ACHN (cell line): ENCODE results near the gene CD276.
"Not testable (repeated sequence)": the region's sequence is repeated elsewhere in the genome, so short reads cannot be mapped to it uniquely, and the experiment has no call there.

Source experiments
- DNase-seq: peaks from one replicate; pipeline ENCODE4 v3.0.0-alpha.2; 2015
- in situ Hi-C: cut with HindIII; loops from 2 replicates; pipeline ENCODE4 v1.10.0; 2017; ENCODE audit warnings: low sequenced_read_pairs, low pct_ligation_motif_present, low pct_unique_long_range_greater_than_20kb

The CD276 gene

GRCh38 chr15:73682600-73683090, 1.5 kb upstream of the CD276 start:
- in situ Hi-C loops, result no loop called here
- DNase-seq, result no peak

- peak; percentile 58 for DNase-seq
- in situ Hi-C loops, result no loop called here
Measured at GRCh38 chr15:73683257-73683776, 866 bp upstream of the CD276 start.

- DNase-seq, result peak; percentile 49
- in situ Hi-C loops, result no loop called here
Measured at GRCh38 chr15:73684581-73685455, 635 bp downstream of the CD276 start.

GRCh38 chr15:73685981-73686380, 1.8 kb downstream of the CD276 start:
- in situ Hi-C loops, result no loop called here

GRCh38 chr15:73686781-73687256, 2.6 kb downstream of the CD276 start:
- in situ Hi-C loops, result no loop called here
- DNase-seq, result peak; percentile 55

More at GRCh38 chr15:73685981-73686380, 1.8 kb downstream of the CD276 start:
- DNase-seq, result no peak

- DNase-seq, result no peak
- in situ Hi-C loops, result no loop called here
Measured at GRCh38 chr15:73687351-73687750, 3.2 kb downstream of the CD276 start.

GRCh38 chr15:73688455-73688854, 4.3 kb downstream of the CD276 start:
- in situ Hi-C loops, result no loop called here
- no peak for DNase-seq

GRCh38 chr15:73691396-73691795, 7.2 kb downstream of the CD276 start:
- DNase-seq, result no peak
- in situ Hi-C loops, result no loop called here

- in situ Hi-C loops, result no loop called here
- no peak for DNase-seq
Measured at GRCh38 chr15:73694419-73694818, 10.2 kb downstream of the CD276 start.

GRCh38 chr15:73695773-73696640, 11.8 kb downstream of the CD276 start:
- no peak for DNase-seq
- in situ Hi-C loops, result no loop called here

- DNase-seq, result no peak
- in situ Hi-C loops, result no loop called here
Measured at GRCh38 chr15:73696641-73697001, 12.4 kb downstream of the CD276 start.

- peak; percentile 82 for DNase-seq
- in situ Hi-C loops, result no loop called here
Measured at GRCh38 chr15:73697033-73697467, 12.9 kb downstream of the CD276 start.

GRCh38 chr15:73699249-73700040, 15.3 kb downstream of the CD276 start:
- in situ Hi-C loops, result no loop called here
- no peak for DNase-seq

GRCh38 chr15:73700041-73700842, 16.1 kb downstream of the CD276 start:
- in situ Hi-C loops, result no loop called here
- peak; percentile 72 for DNase-seq

- in situ Hi-C loops, DNase-seq: not testable (repeated sequence)
Measured at GRCh38 chr15:73702311-73703239, 18.4 kb downstream of the CD276 start.

- DNase-seq, in situ Hi-C loops: not testable (repeated sequence)
Measured at GRCh38 chr15:73703601-73704000, 19.4 kb downstream of the CD276 start.
